IgD-negative memory B cell (primary cell): Measurements from ENCODE around the gene ZYG11B. TPM values are rescaled to one million over a fixed set of nuclear protein-coding genes. Genes with fewer than 3 reads are reported as not detected.
"Not testable (repeated sequence)": the region's sequence is repeated elsewhere in the genome, so short reads cannot be mapped to it uniquely, and the experiment has no call there.

Experiments used
- H3K27ac Mint-ChIP-seq, 3 donors: one replicate each; pipeline ENCODE4 v1.8.0; 2020 to 2022; ENCODE audit warnings: mild to moderate bottlenecking in 3 of 3, mixed read lengths in 3 of 3, moderate library complexity in 1 of 3
- H3K27me3 Mint-ChIP-seq: one replicate; pipeline ENCODE4 v1.8.0; 2021; ENCODE audit warnings: mixed read lengths
- H3K36me3 Mint-ChIP-seq: one replicate; pipeline ENCODE4 v1.8.0; 2020; ENCODE audit warnings: mild to moderate bottlenecking, mixed read lengths
- H3K4me1 Mint-ChIP-seq, 3 donors: one replicate each; pipeline ENCODE4 v1.8.0; 2020 to 2022; ENCODE audit warnings: mixed read lengths in 3 of 3, mild to moderate bottlenecking in 1 of 3
- H3K4me3 Mint-ChIP-seq, 4 donors: one replicate each; pipeline ENCODE4 v1.8.0; 2020 to 2022; ENCODE audit warnings: mild to moderate bottlenecking in 4 of 4, mixed read lengths in 4 of 4, moderate library complexity in 3 of 4
- H3K9me3 Mint-ChIP-seq, 3 donors: one replicate each; pipeline ENCODE4 v1.8.0; 2020 to 2021; ENCODE audit warnings: mixed read lengths in 3 of 3, mild to moderate bottlenecking in 1 of 3
- polyA plus RNA-seq: library from polyadenylated mRNA; unstranded; fragments of 300-500 nt; fragmentation: Illumina TruSeq; gene quantifications from one replicate; pipeline ENCODE4 v1.2.3, GENCODE V29; 2021

The ZYG11B gene
- polyA plus RNA-seq, result 11.8 TPM

DNA sequence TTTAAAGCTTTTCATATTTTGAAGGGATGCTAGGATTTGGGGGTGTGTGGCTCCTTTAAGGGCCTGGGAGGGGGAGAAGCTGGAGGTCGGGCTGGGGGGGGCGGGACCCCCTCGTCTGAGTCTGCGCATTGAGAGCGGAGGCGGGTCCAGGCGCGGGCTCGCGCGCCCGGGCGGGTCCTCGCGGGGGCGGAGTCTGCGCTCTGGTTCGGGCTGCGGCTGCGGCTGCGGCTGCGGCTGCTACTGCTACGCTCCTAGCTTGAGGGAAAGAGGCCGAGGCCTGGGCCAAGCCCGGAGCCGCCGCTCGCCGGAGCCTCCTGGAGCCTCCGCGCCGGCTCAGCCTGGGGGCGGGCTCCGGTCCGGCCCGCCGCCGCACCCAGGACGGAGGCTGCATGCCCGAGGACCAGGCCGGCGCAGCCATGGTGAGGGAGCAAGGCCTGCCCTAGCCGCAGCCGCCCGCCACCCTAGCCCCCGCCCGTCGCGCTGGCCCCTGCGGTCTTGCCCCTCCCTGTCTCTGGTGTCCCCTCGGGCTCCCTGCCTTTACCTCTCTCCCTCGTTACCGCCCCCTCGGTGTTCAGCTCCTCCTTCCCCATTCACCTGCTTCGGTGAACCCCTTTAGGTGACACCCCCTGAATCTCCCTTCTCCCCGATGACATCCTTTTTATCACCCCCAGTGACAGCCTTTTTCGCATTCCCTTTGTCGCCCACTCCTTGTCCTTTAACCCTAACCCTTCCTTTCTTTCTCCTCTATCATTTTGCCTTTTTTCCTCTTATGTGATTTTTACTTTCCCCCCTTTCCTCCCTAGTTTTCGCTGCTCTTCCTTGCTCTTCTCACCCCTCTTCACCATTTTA, at the start of gene ZYG11B:
Gene ZYG11B, plus strand, starts transcription at position 189 of the 849 bp plus-strand sequence. Its CDS starts 201 bp downstream, at position 390.
- H3K9me3 Mint-ChIP-seq, result no peaks in the 10 kb centered on the region

DNA sequence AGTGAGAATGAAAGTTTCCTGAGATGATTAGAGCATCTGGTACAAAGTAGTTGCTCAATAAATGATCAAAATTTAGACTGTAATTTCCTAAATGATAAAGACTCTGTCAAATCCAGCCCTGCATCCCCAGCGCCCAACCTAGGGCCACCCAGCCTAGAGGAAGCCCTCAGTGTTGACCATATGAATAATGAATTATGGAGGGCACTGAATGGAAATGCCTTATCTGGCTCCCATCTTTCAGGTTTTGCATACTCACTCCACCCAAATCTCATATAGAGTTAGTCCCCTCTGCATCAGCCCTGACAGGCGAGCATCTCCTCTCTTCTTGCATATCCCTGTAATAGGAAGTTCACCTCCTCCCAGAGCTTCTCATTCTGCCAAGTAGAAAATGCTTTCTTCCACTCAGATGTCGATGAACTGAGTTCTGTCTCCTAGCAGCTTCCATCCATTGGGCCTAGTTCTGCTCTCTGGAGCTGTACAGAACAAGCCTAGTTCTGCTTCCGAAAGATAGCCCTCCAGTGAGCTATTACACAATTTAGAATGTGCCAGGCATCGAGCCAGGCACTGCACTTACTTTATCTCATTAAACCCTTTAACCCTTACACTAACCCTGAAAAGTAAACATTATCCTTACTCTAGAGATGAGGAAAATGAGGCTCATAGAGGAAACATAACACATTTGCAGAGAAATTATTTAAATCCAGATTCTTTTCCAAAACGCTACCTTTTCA, 49.0 kb upstream of the ZYG11B start:
- H3K4me1 Mint-ChIP-seq, result peaks cover 1 to 4% (median 2%) of the 10 kb centered on the region in 3 donors
- H3K27me3 Mint-ChIP-seq, result no peaks in the 10 kb centered on the region
- no peaks in the 10 kb centered on the region for H3K9me3 Mint-ChIP-seq
- H3K4me3 Mint-ChIP-seq, result no peak overlapping the region
- peak overlapping the region in 1 of 3 donors; percentile 91 for H3K27ac Mint-ChIP-seq
- H3K36me3 Mint-ChIP-seq, result no peaks in the 10 kb centered on the region

More for the DNA sequence above, at the start of gene ZYG11B:
- H3K4me1 Mint-ChIP-seq, result peaks cover 8 to 33% (median 24%) of the 10 kb centered on the region in 3 donors
- peak within 1 kb of the TSS; percentile 73 to 98 (median 94) for H3K4me3 Mint-ChIP-seq
- H3K27ac Mint-ChIP-seq, result peak within 1 kb of the TSS; percentile 43 to 96 (median 64)
- H3K36me3 Mint-ChIP-seq, result peaks cover 7% of the 10 kb centered on the region
- H3K27me3 Mint-ChIP-seq, result peaks cover 5% of the 10 kb centered on the region

- peaks cover 3 to 4% (median 3%) of the 10 kb centered on the region in 3 donors for H3K4me1 Mint-ChIP-seq
- H3K27ac Mint-ChIP-seq, result no peak overlapping the region
- no peaks in the 10 kb centered on the region for H3K27me3 Mint-ChIP-seq
- no peak overlapping the region for H3K4me3 Mint-ChIP-seq
- no peaks in the 10 kb centered on the region for H3K36me3 Mint-ChIP-seq
- H3K9me3 Mint-ChIP-seq, result peaks cover 0 to 8% (median 0%) of the 10 kb centered on the region in 3 donors
Observed at GRCh38 chr1:52679048-52679447, 47.2 kb upstream of the ZYG11B start.

GRCh38 chr1:52679498-52679897, 46.8 kb upstream of the ZYG11B start:
- Mint-ChIP-seq H3K27ac (peak overlapping the region in 1 of 3 donors; percentile 83), H3K4me3 (no peak overlapping the region)

DNA sequence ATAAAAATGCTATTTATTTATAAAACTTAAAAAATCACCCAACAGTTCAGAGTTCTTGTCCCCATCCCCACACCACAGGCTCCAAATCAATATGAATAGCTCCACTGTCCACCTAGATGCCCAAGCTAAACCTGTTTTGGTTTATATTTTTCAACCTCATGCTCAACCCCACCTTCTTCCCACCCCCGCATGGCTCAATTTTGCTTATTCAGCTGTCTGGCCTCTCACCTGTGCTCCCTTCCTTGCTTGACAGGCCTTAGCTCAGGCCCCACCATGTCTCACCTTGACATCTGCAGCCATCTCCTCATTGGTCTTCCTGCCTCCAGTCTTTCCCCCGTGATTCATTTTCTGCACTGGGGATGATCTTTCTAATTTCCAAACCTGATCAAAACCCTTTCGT, 45.9 kb upstream of the ZYG11B start:
- H3K27me3 Mint-ChIP-seq, result no peaks in the 10 kb centered on the region
- peaks cover 3 to 11% (median 7%) of the 10 kb centered on the region in 3 donors for H3K4me1 Mint-ChIP-seq
- no peak overlapping the region for H3K27ac Mint-ChIP-seq

More at GRCh38 chr1:52679498-52679897, 46.8 kb upstream of the ZYG11B start:
- Mint-ChIP-seq H3K4me1 (peaks cover 3 to 4% (median 3%) of the 10 kb centered on the region in 3 donors), H3K9me3 (peaks cover 0 to 8% (median 0%) of the 10 kb centered on the region in 3 donors), H3K27me3 (no peaks in the 10 kb centered on the region), H3K36me3 (no peaks in the 10 kb centered on the region)

DNA sequence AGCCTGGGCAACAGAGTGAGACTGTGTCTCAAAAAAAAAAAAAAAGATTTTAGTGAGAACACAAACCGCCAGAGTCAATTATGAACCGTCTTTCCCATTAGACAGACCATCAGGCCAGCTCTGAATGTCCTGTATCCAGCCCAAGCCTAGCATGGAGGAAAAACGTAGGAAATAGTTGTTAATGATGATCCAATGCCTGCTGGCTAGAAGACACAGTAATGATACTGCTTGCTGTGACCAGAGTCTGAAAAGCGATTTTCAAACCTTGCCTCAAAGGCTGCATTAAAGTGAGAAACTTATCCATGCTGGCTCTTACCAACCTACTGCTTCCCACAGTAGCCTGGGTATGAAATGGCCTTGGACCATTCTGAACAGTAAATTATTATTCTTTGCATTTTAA, 45.1 kb upstream of the ZYG11B start:
- peaks cover 7 to 13% (median 10%) of the 10 kb centered on the region in 3 donors for H3K4me1 Mint-ChIP-seq
- no peak overlapping the region for H3K4me3 Mint-ChIP-seq
- H3K9me3 Mint-ChIP-seq, result peaks cover 0 to 8% (median 0%) of the 10 kb centered on the region in 3 donors
- no peaks in the 10 kb centered on the region for H3K27me3 Mint-ChIP-seq
- H3K36me3 Mint-ChIP-seq, result no peaks in the 10 kb centered on the region
- no peak overlapping the region for H3K27ac Mint-ChIP-seq

More for the DNA sequence above, 45.9 kb upstream of the ZYG11B start:
- Mint-ChIP-seq H3K36me3 (no peaks in the 10 kb centered on the region), H3K9me3 (peaks cover 0 to 8% (median 0%) of the 10 kb centered on the region in 3 donors), H3K4me3 (no peak overlapping the region)

GRCh38 chr1:52683367-52683940, 42.8 kb upstream of the ZYG11B start:
- peaks cover 8 to 16% (median 12%) of the 10 kb centered on the region in 3 donors for H3K4me1 Mint-ChIP-seq
- no peaks in the 10 kb centered on the region for H3K27me3 Mint-ChIP-seq
- no peak overlapping the region for H3K4me3 Mint-ChIP-seq
- no peaks in the 10 kb centered on the region for H3K36me3 Mint-ChIP-seq
- H3K9me3 Mint-ChIP-seq, result peaks cover 0 to 8% (median 0%) of the 10 kb centered on the region in 3 donors
- peak overlapping the region in 1 of 3 donors; percentile 54 for H3K27ac Mint-ChIP-seq

DNA sequence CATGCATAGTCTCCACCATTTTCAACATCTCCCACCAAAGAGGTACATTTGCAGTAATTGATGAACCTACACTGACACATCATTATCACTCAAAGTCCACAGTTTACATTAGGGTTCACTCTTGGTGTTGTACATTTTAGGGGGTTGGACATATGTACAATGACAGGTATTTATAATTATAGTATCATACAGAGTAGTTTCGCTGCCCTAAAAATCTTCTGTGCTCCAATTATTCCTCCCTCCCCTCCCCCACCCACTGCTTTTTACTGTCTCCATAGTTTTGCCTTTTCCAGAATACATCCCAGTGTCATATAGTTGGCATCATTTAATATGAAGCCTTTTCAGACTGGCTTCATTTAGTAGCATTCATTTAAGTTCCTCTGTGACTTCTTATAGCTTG, 41.7 kb upstream of the ZYG11B start:
- no peak overlapping the region for H3K27ac Mint-ChIP-seq
- H3K9me3 Mint-ChIP-seq, result peaks cover 0 to 8% (median 0%) of the 10 kb centered on the region in 3 donors
- peaks cover 8 to 14% (median 9%) of the 10 kb centered on the region in 3 donors for H3K4me1 Mint-ChIP-seq
- no peaks in the 10 kb centered on the region for H3K27me3 Mint-ChIP-seq
- H3K4me3 Mint-ChIP-seq, result no peak overlapping the region
- no peaks in the 10 kb centered on the region for H3K36me3 Mint-ChIP-seq

DNA sequence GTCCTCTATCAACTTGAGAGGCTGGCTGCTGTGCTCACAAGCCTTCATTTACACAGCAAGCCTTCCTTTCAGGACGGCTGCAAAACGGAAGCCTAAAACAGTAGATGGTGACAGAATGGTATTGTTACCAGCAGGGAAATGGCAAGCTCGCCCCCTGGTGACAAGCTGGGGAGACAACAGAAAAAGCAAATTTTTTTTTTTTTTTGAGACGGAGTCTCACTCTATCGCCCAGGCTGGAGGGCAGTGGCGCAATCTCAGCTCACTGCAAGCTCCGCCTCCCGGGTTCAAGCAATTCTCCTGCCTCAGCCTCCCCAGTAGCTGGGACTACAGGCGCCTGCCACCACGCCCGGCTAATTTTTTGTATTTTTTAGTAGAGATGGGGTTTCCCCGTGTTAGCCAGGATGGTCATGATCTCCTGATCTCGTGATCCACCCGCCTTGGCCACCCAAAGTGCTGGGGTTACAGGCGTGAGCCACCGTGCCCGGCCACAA, 39.9 kb upstream of the ZYG11B start:
- H3K4me1 Mint-ChIP-seq, result peaks cover 8 to 14% (median 8%) of the 10 kb centered on the region in 3 donors
- H3K27ac Mint-ChIP-seq, result peak overlapping the region in 2 of 3 donors; percentile 39 to 50
- peak overlapping the region in 2 of 4 donors; percentile 23 to 81 for H3K4me3 Mint-ChIP-seq
- H3K27me3 Mint-ChIP-seq, H3K9me3 Mint-ChIP-seq, H3K36me3 Mint-ChIP-seq: not testable (repeated sequence)

DNA sequence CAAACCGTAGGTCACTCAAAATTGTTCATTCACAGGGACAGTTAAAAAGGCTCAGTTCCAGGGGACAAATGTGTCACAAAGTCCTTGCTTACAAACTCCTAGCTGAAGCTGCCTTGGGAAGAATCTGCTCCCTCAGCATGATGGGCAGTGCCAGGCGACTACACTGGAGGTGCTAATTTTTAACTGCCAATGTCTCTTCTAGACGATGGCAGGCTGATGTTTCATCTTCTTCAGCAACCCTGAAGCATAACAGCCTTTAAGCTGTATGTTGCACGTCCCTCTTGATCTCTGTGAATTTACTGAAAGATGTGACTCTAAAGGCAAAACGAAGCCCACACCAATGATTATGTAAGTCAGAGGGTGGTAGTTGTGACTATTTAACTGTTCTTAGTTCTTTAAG, 39.4 kb upstream of the ZYG11B start:
- Mint-ChIP-seq H3K27me3 (no peaks in the 10 kb centered on the region), H3K9me3 (peaks cover 0 to 8% (median 0%) of the 10 kb centered on the region in 3 donors), H3K27ac (peak overlapping the region in 1 of 3 donors; percentile 64), H3K4me1 (peaks cover 8 to 14% (median 10%) of the 10 kb centered on the region in 3 donors), H3K4me3 (no peak overlapping the region), H3K36me3 (peaks cover 2% of the 10 kb centered on the region)

GRCh38 chr1:52691821-52692220, 34.4 kb upstream of the ZYG11B start:
- Mint-ChIP-seq H3K27me3 (no peaks in the 10 kb centered on the region), H3K36me3 (peaks cover 7% of the 10 kb centered on the region), H3K27ac (peak overlapping the region in 1 of 3 donors; percentile 54), H3K9me3 (no peaks in the 10 kb centered on the region), H3K4me1 (peaks cover 4 to 11% (median 6%) of the 10 kb centered on the region in 3 donors), H3K4me3 (peak overlapping the region in 1 of 4 donors; percentile 22)

DNA sequence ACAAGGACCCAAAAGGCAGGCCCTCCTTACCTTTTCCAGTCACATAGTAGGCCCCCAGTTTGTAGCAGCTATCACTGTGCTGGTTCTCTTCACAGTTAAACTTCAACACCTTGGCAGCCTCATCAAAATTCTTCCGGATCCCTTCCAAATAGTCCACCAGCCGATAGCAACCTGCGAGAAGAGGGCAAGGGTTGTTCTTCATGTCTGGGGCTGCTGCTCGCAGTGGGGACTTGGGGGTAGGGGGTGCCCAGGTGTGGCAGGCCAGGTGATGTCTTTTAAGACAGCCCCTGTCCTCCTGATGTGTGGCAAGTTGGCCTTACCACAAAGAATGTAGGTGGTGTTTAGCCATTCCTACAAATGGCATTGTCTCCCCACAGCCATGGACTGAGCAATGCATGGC, 33.6 kb upstream of the ZYG11B start:
- Mint-ChIP-seq H3K4me1 (peaks cover 5 to 15% (median 10%) of the 10 kb centered on the region in 3 donors), H3K27me3 (no peaks in the 10 kb centered on the region), H3K9me3 (no peaks in the 10 kb centered on the region), H3K4me3 (no peak overlapping the region), H3K27ac (peak overlapping the region in 1 of 3 donors; percentile 54), H3K36me3 (peaks cover 7% of the 10 kb centered on the region)

DNA sequence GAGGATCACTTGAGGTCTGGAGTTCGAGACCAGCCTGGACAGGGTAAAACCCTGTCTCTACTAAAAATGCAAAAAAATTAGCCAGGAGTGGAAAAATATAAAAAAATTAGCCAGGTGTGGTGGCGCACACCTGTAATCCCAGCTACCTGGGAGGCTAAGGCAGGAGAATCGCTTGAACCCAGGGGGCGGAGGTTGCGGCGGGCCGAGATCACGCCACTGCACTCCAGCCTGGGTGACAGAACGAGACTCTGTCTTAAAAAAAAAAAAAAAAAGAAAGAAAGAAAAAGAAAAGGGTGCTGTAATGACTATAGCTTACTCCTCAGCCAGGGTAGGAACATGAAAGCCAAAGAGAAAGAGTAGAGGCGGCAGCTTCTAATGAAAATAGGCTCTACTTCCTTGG, 32.9 kb upstream of the ZYG11B start:
- not testable (repeated sequence) for H3K27me3 Mint-ChIP-seq, H3K36me3 Mint-ChIP-seq, H3K27ac Mint-ChIP-seq, H3K4me3 Mint-ChIP-seq, H3K9me3 Mint-ChIP-seq
- peaks cover 6 to 17% (median 11%) of the 10 kb centered on the region in 3 donors for H3K4me1 Mint-ChIP-seq

DNA sequence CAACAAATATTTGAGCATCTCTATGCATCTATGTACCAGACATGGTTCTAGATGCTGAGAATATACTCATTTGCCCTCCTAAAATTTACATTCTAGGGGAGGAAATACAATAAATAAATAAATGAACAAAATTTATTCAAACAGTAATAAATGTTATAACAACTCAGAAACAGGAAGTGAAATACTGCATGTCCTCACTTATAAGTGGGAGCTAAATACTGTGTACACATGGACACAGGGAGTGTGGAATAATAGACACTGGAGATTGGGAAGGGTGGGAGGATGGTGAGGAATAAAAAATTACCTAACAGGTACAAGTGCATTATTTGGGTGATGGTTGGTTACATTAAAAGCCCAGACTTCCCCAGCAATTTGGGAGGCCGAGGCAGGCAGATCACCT, 32.4 kb upstream of the ZYG11B start:
- Mint-ChIP-seq H3K27ac (no peak overlapping the region), H3K27me3 (no peaks in the 10 kb centered on the region), H3K4me3 (peak overlapping the region in 1 of 4 donors; percentile 2), H3K4me1 (peaks cover 10 to 22% (median 16%) of the 10 kb centered on the region in 3 donors), H3K9me3 (no peaks in the 10 kb centered on the region), H3K36me3 (peaks cover 7% of the 10 kb centered on the region)
